Frontal cortex (tissue), 4 donors: ENCODE results near the gene RAB10. TPM values are rescaled to one million over a fixed set of nuclear protein-coding genes. Genes with fewer than 3 reads are reported as not detected.
"Not testable (repeated sequence)": the region's sequence is repeated elsewhere in the genome, so short reads cannot be mapped to it uniquely, and the experiment has no call there.

Source experiments
- DNase-seq, 2 donors: peaks; one replicate each; pipeline ENCODE4 v3.0.0; 2012; ENCODE audit warnings: low spot score in 2 of 2
- FAIRE-seq: peaks from 2 replicates; lab custom pipeline; 2012; peaks lifted over from hg19 to GRCh38; lab: Jason Lieb, UNC
- total RNA-seq: library from RNA; depleted of rRNA; stranded (reverse); fragments of >200 nt; gene quantifications from one replicate; pipeline ENCODE4 v1.2.3, GENCODE V29; 2014
- donor health status: control.
- donor health status: control.
- donor health status: control.

Gene RAB10
- total RNA-seq, 1 donor from 2014 or later, result 152 TPM

- FAIRE-seq, result no peak
- DNase-seq, result no peak
Measured at GRCh38 chr2:26052740-26053139, 18.9 kb downstream of the RAB10 start.

GRCh38 chr2:26054598-26055348 is 20.9 kb downstream of the RAB10 start:
- no peak for FAIRE-seq
- DNase-seq, result no peak

GRCh38 chr2:26058390-26058789 is 24.5 kb downstream of the RAB10 start:
- DNase-seq (no peak), FAIRE-seq (no peak)

- FAIRE-seq, result no peak
- DNase-seq, result no peak
Measured at GRCh38 chr2:26059542-26059941, 25.7 kb downstream of the RAB10 start.

- DNase-seq (no peak), FAIRE-seq (no peak)
Measured at GRCh38 chr2:26061539-26061938, 27.7 kb downstream of the RAB10 start.

GRCh38 chr2:26064846-26065245 is 31.0 kb downstream of the RAB10 start:
- FAIRE-seq, result no peak
- DNase-seq, result no peak

GRCh38 chr2:26067186-26067974 is 33.5 kb downstream of the RAB10 start:
- FAIRE-seq (no peak), DNase-seq (no peak)

- DNase-seq (no peak), FAIRE-seq (no peak)
Measured at GRCh38 chr2:26067980-26068507, 34.2 kb downstream of the RAB10 start.

GRCh38 chr2:26068602-26069298 is 34.9 kb downstream of the RAB10 start:
- DNase-seq (peak in 1 of 2 donors; percentile 24), FAIRE-seq (no peak)

GRCh38 chr2:26070730-26071129 is 36.8 kb downstream of the RAB10 start:
- DNase-seq (no peak), FAIRE-seq (no peak)

- DNase-seq (peak in 1 of 2 donors; percentile 17), FAIRE-seq (no peak)
Measured at GRCh38 chr2:26072925-26073768, 39.3 kb downstream of the RAB10 start.

GRCh38 chr2:26073830-26074229 is 39.9 kb downstream of the RAB10 start:
- FAIRE-seq (no peak), DNase-seq (no peak)

GRCh38 chr2:26074676-26075075 is 40.8 kb downstream of the RAB10 start:
- no peak for DNase-seq
- no peak for FAIRE-seq

GRCh38 chr2:26075173-26075572 is 41.3 kb downstream of the RAB10 start:
- FAIRE-seq, result no peak
- DNase-seq, result no peak

GRCh38 chr2:26076001-26076587 is 42.2 kb downstream of the RAB10 start:
- DNase-seq (no peak), FAIRE-seq (no peak)

- no peak for DNase-seq
- FAIRE-seq, result no peak
Measured at GRCh38 chr2:26077291-26077690, 43.4 kb downstream of the RAB10 start.

- DNase-seq, result no peak
- FAIRE-seq, result no peak
Measured at GRCh38 chr2:26078939-26079338, 45.1 kb downstream of the RAB10 start.

- no peak for DNase-seq
- no peak for FAIRE-seq
Measured at GRCh38 chr2:26080356-26080755, 46.5 kb downstream of the RAB10 start.

- FAIRE-seq, result not testable (repeated sequence)
Measured at GRCh38 chr2:26080925-26081324, 47.0 kb downstream of the RAB10 start.

More at GRCh38 chr2:26080925-26081324, 47.0 kb downstream of the RAB10 start:
- not testable (repeated sequence) for DNase-seq
